Subcutaneous adipose tissue (tissue), 4 donors: ENCODE data around the gene MRPL23. TPM values are rescaled to one million over a fixed set of nuclear protein-coding genes. Genes with fewer than 3 reads are reported as not detected.

Experiments
- total RNA-seq, 4 donors: library from RNA; depleted of rRNA; stranded (reverse); fragments of >200 nt; gene quantifications; one replicate each; pipeline ENCODE4 v1.1.0, GENCODE V29; 2016
- TF ChIP-seq, protein P1 (sequence below): fragments of 450-650 bp; IDR thresholded peaks from one replicate; pipeline ENCODE4 v1.5.1; 2016; ENCODE audit warnings: low read depth, mild to moderate bottlenecking, control low read depth, antibody characterized with exemption, moderate library complexity

MRPL23 gene
- total RNA-seq, 4 donors from 2014 or later: 113 to 142 (median 116) TPM

- TF ChIP-seq, protein P1, sequence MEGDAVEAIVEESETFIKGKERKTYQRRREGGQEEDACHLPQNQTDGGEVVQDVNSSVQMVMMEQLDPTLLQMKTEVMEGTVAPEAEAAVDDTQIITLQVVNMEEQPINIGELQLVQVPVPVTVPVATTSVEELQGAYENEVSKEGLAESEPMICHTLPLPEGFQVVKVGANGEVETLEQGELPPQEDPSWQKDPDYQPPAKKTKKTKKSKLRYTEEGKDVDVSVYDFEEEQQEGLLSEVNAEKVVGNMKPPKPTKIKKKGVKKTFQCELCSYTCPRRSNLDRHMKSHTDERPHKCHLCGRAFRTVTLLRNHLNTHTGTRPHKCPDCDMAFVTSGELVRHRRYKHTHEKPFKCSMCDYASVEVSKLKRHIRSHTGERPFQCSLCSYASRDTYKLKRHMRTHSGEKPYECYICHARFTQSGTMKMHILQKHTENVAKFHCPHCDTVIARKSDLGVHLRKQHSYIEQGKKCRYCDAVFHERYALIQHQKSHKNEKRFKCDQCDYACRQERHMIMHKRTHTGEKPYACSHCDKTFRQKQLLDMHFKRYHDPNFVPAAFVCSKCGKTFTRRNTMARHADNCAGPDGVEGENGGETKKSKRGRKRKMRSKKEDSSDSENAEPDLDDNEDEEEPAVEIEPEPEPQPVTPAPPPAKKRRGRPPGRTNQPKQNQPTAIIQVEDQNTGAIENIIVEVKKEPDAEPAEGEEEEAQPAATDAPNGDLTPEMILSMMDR: no peak
Measured at GRCh38 chr11:1923201-1923956, 23.8 kb upstream of the MRPL23 start.

DNA sequence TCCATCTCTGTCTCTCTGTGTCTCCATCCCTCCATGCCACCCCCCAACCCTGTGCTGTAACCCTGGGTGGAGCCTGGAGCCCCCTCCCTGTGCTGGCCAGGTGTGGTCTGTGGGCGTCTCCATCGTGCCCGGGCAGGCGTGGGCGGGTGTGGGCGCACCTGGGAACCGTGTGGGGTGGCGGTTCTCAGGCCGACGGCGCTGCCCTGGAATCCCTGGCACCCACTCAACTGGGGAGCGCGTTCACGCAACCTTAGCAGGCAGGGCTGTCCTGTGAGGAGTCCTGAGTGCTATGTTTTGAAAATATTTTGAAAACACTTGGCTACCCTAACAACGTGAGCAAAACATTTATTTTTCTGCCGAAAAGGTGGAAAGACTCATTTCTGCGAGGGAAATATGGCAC lies 23.0 kb upstream of the MRPL23 start:
- TF ChIP-seq, protein P1: no peak

GRCh38 chr11:1924646-1925372 lies 22.3 kb upstream of the MRPL23 start:
- TF ChIP-seq, protein P1: no peak

DNA sequence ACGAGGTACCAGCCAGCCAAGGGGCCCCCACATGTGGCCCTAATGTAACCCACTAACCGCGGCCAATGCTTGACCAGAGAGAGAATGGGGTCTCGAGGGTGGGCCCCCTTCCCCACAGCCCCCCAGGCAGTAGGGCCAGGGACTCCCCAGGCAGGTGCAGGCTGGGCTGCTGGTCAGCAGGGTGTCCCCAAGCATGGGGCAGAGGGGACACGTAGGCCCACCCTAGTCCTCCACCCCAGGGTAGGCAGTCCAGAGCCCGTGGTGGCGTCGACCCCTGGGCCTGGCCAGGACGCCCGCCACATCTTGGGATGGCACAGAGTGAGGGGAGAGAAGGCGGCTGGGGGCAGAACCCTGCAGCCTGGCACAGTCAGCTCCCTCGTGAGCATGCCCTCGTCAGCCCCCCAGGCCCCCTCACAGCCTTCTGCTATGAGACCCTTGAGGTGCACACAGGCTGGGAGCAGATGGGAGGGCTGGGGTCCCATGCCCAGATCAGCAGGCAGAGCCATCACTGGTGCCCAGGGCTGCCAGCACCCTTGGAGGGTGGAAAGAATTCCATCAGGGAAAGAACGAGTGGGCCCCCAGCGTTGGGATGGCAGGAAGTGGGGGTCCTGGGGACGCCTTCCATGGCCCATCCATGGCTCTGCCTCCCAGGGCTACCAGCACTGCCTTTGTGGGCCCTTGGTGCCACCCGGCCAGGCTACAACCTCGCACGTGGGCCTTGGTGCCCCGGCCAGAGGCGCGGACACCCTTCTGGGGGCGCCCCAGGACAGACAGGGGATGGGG lies 21.6 kb upstream of the MRPL23 start:
- TF ChIP-seq, protein P1: no peak

DNA sequence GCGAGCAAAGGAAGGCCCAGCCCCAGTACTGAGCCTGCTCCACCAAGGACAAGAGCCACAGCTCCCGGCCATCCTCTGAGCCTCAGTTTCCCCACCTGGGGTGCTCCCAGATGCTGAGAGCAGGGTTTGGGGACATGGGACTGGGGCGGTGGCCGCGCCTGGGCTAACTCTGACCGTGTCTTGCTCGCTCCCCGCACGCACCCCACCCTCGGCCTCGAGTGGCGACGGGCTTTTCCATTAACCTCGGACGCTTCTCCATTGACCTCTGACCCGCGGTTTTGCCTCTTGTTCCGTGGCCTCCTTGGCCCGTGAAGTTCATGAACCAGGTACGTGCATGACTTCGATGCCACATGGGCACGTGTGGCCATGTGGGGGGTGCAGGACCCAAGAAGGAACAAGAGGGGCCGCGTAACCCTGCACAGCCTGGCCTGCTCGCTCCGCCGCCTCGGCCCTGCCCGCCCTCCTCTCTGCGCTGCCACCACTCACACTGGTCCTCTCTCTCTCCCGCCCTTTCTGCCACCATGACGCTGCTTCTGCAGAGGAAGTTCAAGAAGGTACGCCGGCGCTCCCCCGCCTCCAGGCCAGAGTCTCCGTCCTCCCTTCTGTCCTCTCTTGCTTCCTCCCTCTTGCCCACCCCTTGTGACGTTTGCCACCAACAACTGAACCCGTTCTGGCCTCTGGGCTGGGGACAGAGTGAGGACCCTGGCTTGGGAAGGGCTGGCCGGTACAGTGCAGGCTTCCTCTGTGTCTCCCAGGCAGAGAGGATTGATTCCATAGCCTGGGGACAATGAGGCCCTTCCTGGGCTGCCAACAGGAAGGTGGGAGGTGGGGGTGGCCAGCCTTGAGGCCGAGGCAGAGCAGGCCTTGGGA lies 20.7 kb upstream of the MRPL23 start:
- TF ChIP-seq, protein P1: no peak

- TF ChIP-seq, protein P1: no peak
Measured at GRCh38 chr11:1927026-1927847, 19.9 kb upstream of the MRPL23 start.
